SK-N-SH (cell line): ENCODE measurements around the gene RDH16. TPM values are rescaled to one million over a fixed set of nuclear protein-coding genes. Genes with fewer than 3 reads are reported as not detected.

Experiments used
- CTCF ChIA-PET: fragments of 300-600, 350-600 bp; formaldehyde crosslinking; extraction: SDS; loops from one replicate; lab custom pipeline; 2021; lab: Yijun Ruan, JAX
- POLR2A ChIA-PET: fragments of 350-600 bp; sonication (Branson Sonifier 250); formaldehyde crosslinking; extraction: SDS; loops from one replicate; lab custom pipeline; 2020; ENCODE audit warnings: antibody characterized with exemption, inconsistent platforms; lab: Yijun Ruan, JAX
- DNase-seq: peaks from one replicate; pipeline ENCODE4 v3.0.0; 2012
- H2AFZ ChIP-seq: fragments of 200-600 bp; sonication (generic); 2 replicates; pipeline ENCODE4 v1.8.1; 2016; ENCODE audit warnings: antibody characterized with exemption, mild to moderate bottlenecking, low read depth
- H3F3A ChIP-seq: fragments of 200-600 bp; sonication (generic); replicated peaks from 2 replicates; pipeline ENCODE3; 2016; ENCODE audit warnings: antibody characterized with exemption, mild to moderate bottlenecking; ENCODE audit not compliant: insufficient read depth
- H3K27ac ChIP-seq, 2 experiments: fragments of 200-500 bp in 1 of 2; fragments of 200-600 bp in 1 of 2; sonication (Bioruptor generic) in 1 of 2; sonication (generic), shearing (Covaris generic) in 1 of 2; 2 replicates each; pipeline versions ENCODE4 v1.5.1 to v1.6.1; 2014 to 2016; ENCODE audit warnings: low read depth in 2 of 2, inconsistent platforms in 1 of 2, low read length in 1 of 2, mild to moderate bottlenecking in 1 of 2, mixed read lengths in 1 of 2
- H3K27me3 ChIP-seq: fragments of 200-600 bp; sonication (generic), shearing (Covaris generic); 2 replicates; pipeline ENCODE4 v1.6.1; 2016; ENCODE audit warnings: mixed run types; ENCODE audit not compliant: insufficient read depth
- H3K36me3 ChIP-seq, 2 experiments: fragments of 200-500 bp in 1 of 2; fragments of 200-600 bp in 1 of 2; sonication (Bioruptor generic) in 1 of 2; sonication (generic) in 1 of 2; replicated peaks in 1 of 2; 2 replicates each; pipeline versions ENCODE3 to v1.5.1; 2014 to 2016; ENCODE audit warnings: low read length in 1 of 2, mild to moderate bottlenecking in 1 of 2; ENCODE audit not compliant: insufficient read depth in 2 of 2, control insufficient read depth in 1 of 2
- H3K4me1 ChIP-seq, 2 experiments: fragments of 200-500 bp in 1 of 2; fragments of 200-600 bp in 1 of 2; sonication (Bioruptor generic) in 1 of 2; sonication (generic), shearing (Covaris generic) in 1 of 2; 2 replicates each; pipeline versions ENCODE4 v1.5.1 to v1.6.1; 2014 to 2016; ENCODE audit warnings: low read depth in 1 of 2, low read length in 1 of 2, mixed run types in 1 of 2; ENCODE audit not compliant: insufficient read depth in 2 of 2, control insufficient read depth in 1 of 2
- H3K4me2 ChIP-seq: fragments of 200-600 bp; sonication (generic), shearing (Covaris generic); 2 replicates; pipeline ENCODE4 v1.6.1; 2017; ENCODE audit warnings: mixed run types
- H3K4me3 ChIP-seq, 2 experiments: fragments of 200-500 bp in 1 of 2; fragments of 200-600 bp in 1 of 2; sonication (Bioruptor generic) in 1 of 2; sonication (generic), shearing (Covaris generic) in 1 of 2; 2 replicates each; pipeline versions ENCODE4 v1.5.1 to v1.8.1; 2014 to 2016; ENCODE audit warnings: low read depth in 2 of 2, inconsistent platforms in 1 of 2, low read length in 1 of 2, mild to moderate bottlenecking in 1 of 2, mixed read lengths in 1 of 2, moderate library complexity in 1 of 2
- H3K79me2 ChIP-seq: fragments of 200-600 bp; sonication (generic); 2 replicates; pipeline ENCODE4 v1.8.1; 2017; ENCODE audit warnings: mild to moderate bottlenecking; ENCODE audit not compliant: insufficient read depth
- H3K9ac ChIP-seq: fragments of 200-600 bp; sonication (generic); 2 replicates; pipeline ENCODE4 v1.6.1; 2017; ENCODE audit warnings: mixed run types
- H3K9me2 ChIP-seq: fragments of 200-600 bp; sonication (generic); 2 replicates; pipeline ENCODE4 v1.6.1; 2017; ENCODE audit warnings: mixed run types
- H3K9me3 ChIP-seq: fragments of 200-600 bp; sonication (generic); 2 replicates; pipeline ENCODE4 v1.6.1; 2017; ENCODE audit warnings: mixed run types, mild to moderate bottlenecking, moderate library complexity
- H4K20me1 ChIP-seq: fragments of 200-600 bp; sonication (generic); 2 replicates; pipeline ENCODE4 v1.6.1; 2017; ENCODE audit warnings: mild to moderate bottlenecking, mixed run types; ENCODE audit not compliant: insufficient read depth
- EP300 ChIP-seq, 2 experiments: IDR thresholded peaks; 2 replicates each; pipeline versions ENCODE4 v1.4.0 to v1.6.1; 2012; ENCODE audit warnings: borderline replicate concordance in 1 of 2, low read depth in 1 of 2, low read length in 1 of 2
- FOXJ3 ChIP-seq: sonication (generic); formaldehyde crosslinking; IDR thresholded peaks from 2 replicates; pipeline ENCODE4 v1.5.1; 2020; ENCODE audit warnings: mild to moderate bottlenecking, missing genetic modification reagents
- GATA2 ChIP-seq: sonication (generic); formaldehyde crosslinking; IDR thresholded peaks from 2 replicates; pipeline ENCODE4 v1.5.0; 2020; ENCODE audit warnings: mild to moderate bottlenecking, missing genetic modification reagents
- MAX ChIP-seq: IDR thresholded peaks from 2 replicates; pipeline ENCODE4 v1.4.0; 2012; ENCODE audit warnings: low read depth
- NFIC ChIP-seq: IDR thresholded peaks from 2 replicates; pipeline ENCODE4 v1.4.0; 2012; ENCODE audit warnings: borderline replicate concordance
- NRF1 ChIP-seq: IDR thresholded peaks from 2 replicates; pipeline ENCODE4 v1.6.1; 2012; ENCODE audit warnings: low read depth, mild to moderate bottlenecking, low read length
- PBX3 ChIP-seq: IDR thresholded peaks from 2 replicates; pipeline ENCODE4; 2012
- POLR2AphosphoS5 ChIP-seq: IDR thresholded peaks from 2 replicates; pipeline ENCODE4 v1.6.1; 2012; ENCODE audit warnings: low read depth, low read length
- REST ChIP-seq: IDR thresholded peaks from 2 replicates; pipeline ENCODE4 v1.6.1; 2012; ENCODE audit warnings: mild to moderate bottlenecking, low read depth, low read length, moderate library complexity
- SIN3A ChIP-seq: IDR thresholded peaks from 2 replicates; pipeline ENCODE4 v1.6.1; 2012; ENCODE audit warnings: low read depth, mild to moderate bottlenecking, low read length, moderate library complexity, borderline replicate concordance
- SMC3 ChIP-seq: IDR thresholded peaks from 2 replicates; pipeline ENCODE4 v1.6.1; 2012; ENCODE audit warnings: low read depth, low read length, improper control_type of control experiment
- TAF1 ChIP-seq: IDR thresholded peaks from 2 replicates; pipeline ENCODE4 v1.6.1; 2012; ENCODE audit warnings: low read depth, mild to moderate bottlenecking, low read length, moderate library complexity, borderline replicate concordance
- TCF12 ChIP-seq: IDR thresholded peaks from 2 replicates; pipeline ENCODE4 v1.4.0; 2012
- USF2 ChIP-seq: fragments of 150-350 bp; IDR thresholded peaks from 2 replicates; pipeline ENCODE4 v1.6.1; 2017; ENCODE audit warnings: antibody characterized with exemption, low read length, low read depth, borderline replicate concordance
- YY1 ChIP-seq: IDR thresholded peaks from 2 replicates; pipeline ENCODE4 v1.4.0; 2012; ENCODE audit warnings: low read depth, mild to moderate bottlenecking
- ZBTB33 ChIP-seq: IDR thresholded peaks from 2 replicates; pipeline ENCODE4 v1.4.0; 2012; ENCODE audit warnings: low read depth, borderline replicate concordance
- WGBS: methylation state at CpG from one replicate; pipeline ENCODE4 v1.1.6; 2017; ENCODE audit warnings: low lambda C conversion rate; 5-methylcytosine and 5-hydroxymethylcytosine counted together
- polyA plus RNA-seq, 3 experiments: library from polyadenylated mRNA; depleted of rRNA; stranded (reverse); fragments of >200 nt; gene quantifications; 2 replicates each; pipeline ENCODE4 v1.2.3, GENCODE V29; 2012

Gene RDH16
- polyA plus RNA-seq, 1 of the 3 experiments (the other 2 are of a cell fraction) = 0.12 TPM

- TF ChIP-seq ZBTB33 (no peak), YY1 (no peak)
Observed at GRCh38 chr12:56991319-56992246, 34.2 kb upstream of the RDH16 start (continued).

GRCh38 chr12:56990648-56991318, 33.4 kb upstream of the RDH16 start:
- POLR2A ChIA-PET = no interaction called here
- Histone ChIP-seq H3F3A (no peaks in the 10 kb centered on the region), H3K27ac (no peak overlapping the region)
- no peak for TF ChIP-seq ZBTB33
- no peak for TF ChIP-seq EP300 (IDR thresholded peaks at IDR 0.05; ENCODE audit: borderline replicate concordance in 1 of 2, low read depth in 1 of 2, low read length in 1 of 2)
- TF ChIP-seq TCF12 = no peak
- no peak for TF ChIP-seq REST
- no peak for TF ChIP-seq SIN3A
- no peak for TF ChIP-seq USF2
- no peak for TF ChIP-seq NRF1
- TF ChIP-seq NFIC = no peak
- TF ChIP-seq TAF1 = no peak
- TF ChIP-seq SMC3 = no peak
- no peak for TF ChIP-seq POLR2AphosphoS5
- no peak for TF ChIP-seq MAX
- TF ChIP-seq GATA2 (CRISPR knock-in tag) = no peak
- TF ChIP-seq FOXJ3 = no peak
- no peak for TF ChIP-seq PBX3

More at GRCh38 chr12:56990648-56991318, 33.4 kb upstream of the RDH16 start:
- no peak overlapping the region for H3K4me3 ChIP-seq
- no peaks in the 10 kb centered on the region for H3K9me2 ChIP-seq
- peaks cover 0 to 2% of the 10 kb centered on the region in 2 experiments; a peak in 2 of 4 replicates for H3K4me1 ChIP-seq
- 68% methylated on average over 6 of the region's 7 CpGs for WGBS
- DNase-seq = no peak
- CTCF ChIA-PET = interaction anchor here (0.5 to 1.0 kb wide), 3 partner anchors 9 to 1272 kb away, joined by 3 to 4 read pairs (median 3); no protein-coding TSS in a partner anchor
- H3K27me3 ChIP-seq = no peaks in the 10 kb centered on the region
- no peak overlapping the region for H2AFZ ChIP-seq
- H3K4me2 ChIP-seq = no peak overlapping the region
- no peaks in the 10 kb centered on the region for H3K36me3 ChIP-seq
- H3K79me2 ChIP-seq = no peaks in the 10 kb centered on the region
- no peak overlapping the region for H3K9ac ChIP-seq
- no peaks in the 10 kb centered on the region for H3K9me3 ChIP-seq
- no peaks in the 10 kb centered on the region for H4K20me1 ChIP-seq
